ENCODE data around the gene NCKAP5.
"Not testable (repeated sequence)": the region's sequence is repeated elsewhere in the genome, so short reads cannot be mapped to it uniquely, and the experiment has no call there.

Gene NCKAP5

GRCh38 chr2:133253793-133254192, 314.5 kb downstream of the NCKAP5 start:
- DNase-seq = no peak

- no peak for DNase-seq
These were observed 315.4 kb downstream of the NCKAP5 start for GRCh38 chr2:133252780-133253355.

- no peak for DNase-seq
These were observed 318.9 kb downstream of the NCKAP5 start for GRCh38 chr2:133249362-133249761.

- no peak for DNase-seq
These were observed 320.0 kb downstream of the NCKAP5 start for GRCh38 chr2:133248264-133248663.

- no peak for DNase-seq
These were observed 320.6 kb downstream of the NCKAP5 start for GRCh38 chr2:133247631-133248030.

- no peak for DNase-seq
These were observed 327.1 kb downstream of the NCKAP5 start for GRCh38 chr2:133241224-133241571.

GRCh38 chr2:133240491-133241223, 327.6 kb downstream of the NCKAP5 start:
- DNase-seq = no peak

GRCh38 chr2:133235968-133236367, 332.3 kb downstream of the NCKAP5 start:
- no peak for DNase-seq

GRCh38 chr2:133232556-133232955, 335.7 kb downstream of the NCKAP5 start:
- no peak for DNase-seq

- DNase-seq = no peak
These were observed 337.0 kb downstream of the NCKAP5 start for GRCh38 chr2:133231264-133231663.

GRCh38 chr2:133229974-133230373, 338.3 kb downstream of the NCKAP5 start:
- no peak for DNase-seq

- DNase-seq = no peak
These were observed 345.0 kb downstream of the NCKAP5 start for GRCh38 chr2:133223226-133223625.

- no peak for DNase-seq
These were observed 346.9 kb downstream of the NCKAP5 start for GRCh38 chr2:133221398-133221797.

GRCh38 chr2:133218204-133218603, 350.1 kb downstream of the NCKAP5 start:
- DNase-seq = no peak

- no peak for DNase-seq
These were observed 352.8 kb downstream of the NCKAP5 start for GRCh38 chr2:133215477-133215876.

- no peak for DNase-seq
These were observed 354.6 kb downstream of the NCKAP5 start for GRCh38 chr2:133213651-133214050.

- no peak for DNase-seq
These were observed 358.9 kb downstream of the NCKAP5 start for GRCh38 chr2:133209325-133209724.

GRCh38 chr2:133206666-133207065, 361.6 kb downstream of the NCKAP5 start:
- not testable (repeated sequence) for DNase-seq

- no peak for DNase-seq
These were observed 363.8 kb downstream of the NCKAP5 start for GRCh38 chr2:133204421-133204820.

GRCh38 chr2:133200684-133201421, 367.4 kb downstream of the NCKAP5 start:
- no peak for DNase-seq

GRCh38 chr2:133198678-133199077, 369.6 kb downstream of the NCKAP5 start:
- no peak for DNase-seq

GRCh38 chr2:133197156-133197555, 371.1 kb downstream of the NCKAP5 start:
- no peak for DNase-seq

- no peak for DNase-seq
These were observed 373.4 kb downstream of the NCKAP5 start for GRCh38 chr2:133194777-133195335.

GRCh38 chr2:133194362-133194655, 374.0 kb downstream of the NCKAP5 start:
- no peak for DNase-seq
